ENCODE results near the gene USP31. TPM values are rescaled to one million over a fixed set of nuclear protein-coding genes. Genes with fewer than 3 reads are reported as not detected.

USP31 gene
- total RNA-seq, 1 experiment from 2014 or later, result 26.9 TPM

DNA sequence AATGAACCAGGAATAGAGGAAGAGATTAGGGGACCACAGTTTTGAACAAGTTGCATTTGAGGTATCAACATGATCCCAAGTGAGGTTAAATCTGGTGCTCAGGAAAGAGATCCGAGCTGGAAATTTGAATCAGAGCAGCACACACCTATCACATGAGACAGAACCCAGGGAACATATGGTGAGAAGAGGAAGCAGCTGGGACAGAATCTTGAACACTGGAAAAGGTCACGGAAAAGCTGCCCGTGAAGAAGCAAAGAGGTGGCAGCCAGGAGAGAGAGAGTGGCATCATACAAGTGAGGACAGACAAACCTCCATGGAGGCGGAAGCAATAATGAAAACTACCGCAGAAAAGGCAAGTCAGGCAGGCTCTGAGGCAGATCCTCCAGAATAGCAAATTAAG lies 36.1 kb downstream of the USP31 start:
- intact Hi-C loops (cut with micrococcal nuclease), result no loop called here
- POLR2A ChIA-PET, result no interaction called here
- peaks cover 6% of the 10 kb centered on the region for H3K9me3 Mint-ChIP-seq (ENCODE audit: unreplicated experiment)
- peak overlapping the region; percentile 14 for H3K27ac Mint-ChIP-seq (ENCODE audit: low read depth, unreplicated experiment)
- H3K4me1 Mint-ChIP-seq (ENCODE audit: insufficient read depth, unreplicated experiment), result peaks cover 36% of the 10 kb centered on the region
- no peaks in the 10 kb centered on the region for H3K27me3 Mint-ChIP-seq (ENCODE audit: insufficient read depth, unreplicated experiment)
- no TSS peak for BruUV-seq (replicated peaks)
- CTCF ChIA-PET, result interaction anchor here (0.6 to 1.4 kb wide), 2 partner anchors 51 to 323 kb away, joined by 3 to 5 read pairs; no protein-coding TSS in a partner anchor
- H3K4me3 Mint-ChIP-seq (ENCODE audit: unreplicated experiment), result no peak overlapping the region
- DNase-seq (ENCODE audit: unreplicated experiment), result no peak
- TF ChIP-seq, protein P1, sequence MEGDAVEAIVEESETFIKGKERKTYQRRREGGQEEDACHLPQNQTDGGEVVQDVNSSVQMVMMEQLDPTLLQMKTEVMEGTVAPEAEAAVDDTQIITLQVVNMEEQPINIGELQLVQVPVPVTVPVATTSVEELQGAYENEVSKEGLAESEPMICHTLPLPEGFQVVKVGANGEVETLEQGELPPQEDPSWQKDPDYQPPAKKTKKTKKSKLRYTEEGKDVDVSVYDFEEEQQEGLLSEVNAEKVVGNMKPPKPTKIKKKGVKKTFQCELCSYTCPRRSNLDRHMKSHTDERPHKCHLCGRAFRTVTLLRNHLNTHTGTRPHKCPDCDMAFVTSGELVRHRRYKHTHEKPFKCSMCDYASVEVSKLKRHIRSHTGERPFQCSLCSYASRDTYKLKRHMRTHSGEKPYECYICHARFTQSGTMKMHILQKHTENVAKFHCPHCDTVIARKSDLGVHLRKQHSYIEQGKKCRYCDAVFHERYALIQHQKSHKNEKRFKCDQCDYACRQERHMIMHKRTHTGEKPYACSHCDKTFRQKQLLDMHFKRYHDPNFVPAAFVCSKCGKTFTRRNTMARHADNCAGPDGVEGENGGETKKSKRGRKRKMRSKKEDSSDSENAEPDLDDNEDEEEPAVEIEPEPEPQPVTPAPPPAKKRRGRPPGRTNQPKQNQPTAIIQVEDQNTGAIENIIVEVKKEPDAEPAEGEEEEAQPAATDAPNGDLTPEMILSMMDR (IDR thresholded peaks at IDR 0.05; ENCODE audit: unreplicated experiment), result no peak
- H3K36me3 Mint-ChIP-seq (ENCODE audit: insufficient read depth, unreplicated experiment), result no peaks in the 10 kb centered on the region

DNA sequence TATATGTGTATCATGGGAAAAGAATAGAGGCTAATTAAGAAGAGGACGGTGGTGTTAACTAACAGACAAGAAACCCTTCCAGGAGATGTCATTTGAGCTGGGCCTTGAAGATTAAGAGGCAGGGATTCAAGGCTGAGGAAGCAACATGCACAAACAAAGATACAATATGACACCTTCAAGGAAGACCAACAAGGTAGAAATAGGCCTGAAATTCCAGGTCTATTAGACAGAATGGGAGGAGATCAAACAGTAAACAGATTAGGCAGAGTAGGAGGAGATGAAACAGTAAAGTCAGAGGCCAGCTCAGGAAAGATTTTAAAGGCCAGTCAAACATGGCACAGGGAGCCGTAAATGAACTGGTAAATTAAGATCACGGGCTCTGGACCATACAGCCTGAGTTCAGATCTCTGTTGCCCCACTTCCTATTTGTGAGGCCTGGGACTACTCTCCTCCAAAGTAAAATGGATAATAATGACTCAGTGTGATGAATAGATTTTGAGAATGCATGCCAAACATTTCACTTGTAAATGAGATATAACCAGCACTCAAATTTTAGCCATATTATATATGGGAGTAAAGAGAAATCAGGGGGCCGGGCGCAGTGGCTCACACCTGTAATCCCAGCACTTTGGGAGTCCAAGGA lies 38.9 kb downstream of the USP31 start:
- no peak for DNase-seq (ENCODE audit: unreplicated experiment)
- Mint-ChIP-seq H3K27me3 (ENCODE audit: insufficient read depth, unreplicated experiment) (no peaks in the 10 kb centered on the region), H3K36me3 (ENCODE audit: insufficient read depth, unreplicated experiment) (peaks cover 26% of the 10 kb centered on the region), H3K4me1 (ENCODE audit: insufficient read depth, unreplicated experiment) (peaks cover 30% of the 10 kb centered on the region), H3K27ac (ENCODE audit: low read depth, unreplicated experiment) (no peak overlapping the region), H3K9me3 (ENCODE audit: unreplicated experiment) (peaks cover 6% of the 10 kb centered on the region), H3K4me3 (ENCODE audit: unreplicated experiment) (no peak overlapping the region)
- CTCF ChIA-PET, result interaction anchor here (0.6 kb wide), 1 partner anchor 10 kb away, joined by 3 read pairs; no protein-coding TSS in a partner anchor
- intact Hi-C loops (cut with micrococcal nuclease), result no loop called here
- BruUV-seq (replicated peaks), result no TSS peak
- TF ChIP-seq, protein P1 (IDR thresholded peaks at IDR 0.05; ENCODE audit: unreplicated experiment), result no peak
- POLR2A ChIA-PET, result interaction anchor here (1.1 kb wide), 1 partner anchor 36 kb away, joined by 4 read pairs; no protein-coding TSS in a partner anchor

DNA sequence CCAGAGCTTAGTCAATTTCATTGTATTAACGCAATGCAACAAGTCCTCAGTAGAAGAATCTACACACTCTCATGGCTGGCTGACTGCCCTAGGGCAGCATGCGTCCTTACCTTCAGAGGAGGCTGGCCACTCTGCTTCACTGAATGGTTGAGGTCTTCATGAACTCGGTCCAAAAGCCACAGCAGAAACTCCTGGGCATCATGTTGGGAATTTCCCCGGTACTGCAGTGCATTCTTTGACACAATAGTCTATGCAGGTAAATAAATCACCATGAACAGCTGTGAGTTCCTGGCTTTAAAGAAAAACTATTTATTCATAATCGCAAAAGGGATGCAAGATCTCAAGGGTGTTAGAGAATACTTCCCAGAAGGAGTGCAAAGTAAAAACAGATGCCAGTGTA lies 41.3 kb downstream of the USP31 start:
- BruUV-seq (replicated peaks), result no TSS peak
- H3K27me3 Mint-ChIP-seq (ENCODE audit: insufficient read depth, unreplicated experiment), result no peaks in the 10 kb centered on the region
- POLR2A ChIA-PET, result interaction anchor here (1.1 kb wide), 1 partner anchor 12 kb away, joined by 3 read pairs; no protein-coding TSS in a partner anchor
- TF ChIP-seq, protein P1 (IDR thresholded peaks at IDR 0.05; ENCODE audit: unreplicated experiment), result no peak
- H3K4me3 Mint-ChIP-seq (ENCODE audit: unreplicated experiment), result no peak overlapping the region
- H3K36me3 Mint-ChIP-seq (ENCODE audit: insufficient read depth, unreplicated experiment), result peaks cover 45% of the 10 kb centered on the region
- intact Hi-C loops (cut with micrococcal nuclease), result no loop called here
- CTCF ChIA-PET, result interaction anchor here (1.3 kb wide), 1 partner anchor 13 kb away, joined by 3 read pairs; no protein-coding TSS in a partner anchor
- peaks cover 6% of the 10 kb centered on the region for H3K9me3 Mint-ChIP-seq (ENCODE audit: unreplicated experiment)
- no peak for DNase-seq (ENCODE audit: unreplicated experiment)
- H3K4me1 Mint-ChIP-seq (ENCODE audit: insufficient read depth, unreplicated experiment), result peaks cover 13% of the 10 kb centered on the region
- H3K27ac Mint-ChIP-seq (ENCODE audit: low read depth, unreplicated experiment), result no peak overlapping the region

DNA sequence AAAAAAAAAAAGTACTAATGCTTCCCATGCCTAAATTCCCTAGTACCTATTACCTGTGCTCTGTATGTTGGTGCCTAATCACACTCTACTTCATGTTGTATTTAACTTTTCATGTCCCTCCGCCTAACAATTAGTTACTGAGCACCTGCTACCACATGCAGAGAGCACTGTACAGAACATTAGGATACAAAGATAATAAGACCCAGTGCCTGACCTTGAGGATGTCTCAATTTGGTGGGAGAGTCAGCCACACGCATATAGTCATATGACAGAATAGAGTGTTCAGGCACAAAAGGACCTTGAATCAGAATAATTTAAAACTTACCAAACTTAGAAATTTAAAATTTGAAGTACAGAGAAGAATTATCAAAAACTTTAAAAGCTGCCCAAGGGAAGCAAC lies 42.1 kb downstream of the USP31 start:
- no peaks in the 10 kb centered on the region for H3K27me3 Mint-ChIP-seq (ENCODE audit: insufficient read depth, unreplicated experiment)
- no peak overlapping the region for H3K27ac Mint-ChIP-seq (ENCODE audit: low read depth, unreplicated experiment)
- BruUV-seq (replicated peaks), result no TSS peak
- H3K4me1 Mint-ChIP-seq (ENCODE audit: insufficient read depth, unreplicated experiment), result peaks cover 13% of the 10 kb centered on the region
- H3K4me3 Mint-ChIP-seq (ENCODE audit: unreplicated experiment), result no peak overlapping the region
- ChIA-PET CTCF (interaction anchor here (0.6 to 1.3 kb wide), 2 partner anchors 9 to 13 kb away, joined by 3 read pairs; no protein-coding TSS in a partner anchor), POLR2A (interaction anchor here (1.1 kb wide), 1 partner anchor 12 kb away, joined by 3 read pairs; no protein-coding TSS in a partner anchor)
- peaks cover 6% of the 10 kb centered on the region for H3K9me3 Mint-ChIP-seq (ENCODE audit: unreplicated experiment)
- peaks cover 45% of the 10 kb centered on the region for H3K36me3 Mint-ChIP-seq (ENCODE audit: insufficient read depth, unreplicated experiment)
- intact Hi-C loops (cut with micrococcal nuclease), result no loop called here
- TF ChIP-seq, protein P1 (IDR thresholded peaks at IDR 0.05; ENCODE audit: unreplicated experiment), result no peak
- no peak for DNase-seq (ENCODE audit: unreplicated experiment)
